GM12878 (cell line): Measurements from ENCODE around the gene MRNIP. TPM values are rescaled to one million over a fixed set of nuclear protein-coding genes. Genes with fewer than 3 reads are reported as not detected.

Experiments used
- ATAC-seq: fragments of 200-7000 bp; cut with Tn5 transposase; 3 replicates; pipeline ENCODE4 v1.9.1; 2020; ENCODE audit warnings: mild to moderate bottlenecking, moderate library complexity
- Bru-seq: library from RNA; stranded (reverse); fragments of 400-500 nt; gene quantifications from one replicate; lab custom pipeline; 2021; lab: Mats Ljungman, UMichigan
- BruChase-seq, 2 experiments: library from RNA; stranded (reverse); fragments of 400-500 nt; gene quantifications; one replicate each; lab custom pipeline; 2021; lab: Mats Ljungman, UMichigan
- BruUV-seq: library from RNA; stranded (reverse); fragments of 400-500 nt; replicated peaks from 2 replicates; lab custom pipeline; 2021; lab: Mats Ljungman, UMichigan
- CTCF ChIA-PET: fragments of 300-600 bp; sonication (Branson Sonifier 250); formaldehyde crosslinking; extraction: SDS; loops from one replicate; lab custom pipeline; 2021; ENCODE audit warnings: inconsistent platforms; lab: Yijun Ruan, JAX
- POLR2A ChIA-PET: fragments of 350-600 bp; formaldehyde crosslinking; extraction: SDS; loops from one replicate; lab custom pipeline; 2021; ENCODE audit warnings: inconsistent platforms; lab: Charles Lee
- RAD21 ChIA-PET: fragments of 300-600 bp; sonication (Branson Sonifier 250); formaldehyde crosslinking; loops from one replicate; lab custom pipeline; 2023; ENCODE audit warnings: antibody characterized with exemption; ENCODE audit not compliant: unreplicated experiment; lab: Charles Lee
- SMC1A ChIA-PET: fragments of 300-600 bp; sonication (Branson Sonifier 250); formaldehyde crosslinking; loops from one replicate; lab custom pipeline; 2023; ENCODE audit not compliant: unreplicated experiment, uncharacterized antibody; lab: Charles Lee
- DNase-seq: peaks from one replicate; pipeline ENCODE4 v3.0.0-alpha.2; 2011; ENCODE audit warnings: low read depth, low spot score
- FAIRE-seq: peaks from 3 replicates; lab custom pipeline; 2011; peaks lifted over from hg19 to GRCh38; lab: Jason Lieb, UNC
- H2AFZ ChIP-seq: 2 replicates; pipeline ENCODE4 v1.6.0; 2011; ENCODE audit warnings: low read depth, low read length, control low read depth; ENCODE audit not compliant: control insufficient read depth
- H3K27ac ChIP-seq: 2 replicates; pipeline ENCODE4 v1.5.1; 2011; ENCODE audit warnings: control low read depth; ENCODE audit not compliant: control insufficient read depth, insufficient read depth
- H3K27me3 ChIP-seq, 2 experiments: replicated peaks in 1 of 2; 2 replicates each; pipeline versions ENCODE4 v1.6.0 to v1.6.1; 2011; ENCODE audit warnings: low read length in 1 of 2; ENCODE audit not compliant: control insufficient read depth in 2 of 2, insufficient read depth in 2 of 2
- H3K36me3 ChIP-seq, 2 experiments: 2 replicates each; pipeline ENCODE4 v1.5.1; 2011; ENCODE audit warnings: low read length in 1 of 2; ENCODE audit not compliant: control insufficient read depth in 2 of 2, insufficient read depth in 2 of 2
- H3K4me1 ChIP-seq: 2 replicates; pipeline ENCODE4 v1.6.1; 2011; ENCODE audit warnings: mild to moderate bottlenecking, low read length, moderate library complexity, mixed read lengths; ENCODE audit not compliant: control insufficient read depth, insufficient read depth
- H3K4me2 ChIP-seq: 2 replicates; pipeline ENCODE4 v1.6.0; 2011; ENCODE audit warnings: control low read depth; ENCODE audit not compliant: control insufficient read depth, insufficient read depth
- H3K4me3 ChIP-seq: fragments of 200-600 bp; sonication (generic); 2 replicates; pipeline ENCODE4 v1.5.1; 2016
- H3K79me2 ChIP-seq: 2 replicates; pipeline ENCODE4 v1.6.0; 2011; ENCODE audit warnings: low read length; ENCODE audit not compliant: control insufficient read depth, insufficient read depth
- H3K9ac ChIP-seq: 2 replicates; pipeline ENCODE4 v1.8.0; 2011; ENCODE audit warnings: low read length, control low read depth, mixed read lengths; ENCODE audit not compliant: control insufficient read depth, insufficient read depth
- H3K9me3 ChIP-seq: replicated peaks from 3 replicates; pipeline ENCODE4 v1.5.1; 2011; ENCODE audit warnings: mild to moderate bottlenecking, low read length; ENCODE audit not compliant: control insufficient read depth, insufficient read depth
- H4K20me1 ChIP-seq: 2 replicates; pipeline ENCODE4 v1.6.0; 2011; ENCODE audit not compliant: control insufficient read depth, insufficient read depth
- ATF7 ChIP-seq: fragments of 450-650 bp; IDR thresholded peaks from 2 replicates; pipeline ENCODE4 v1.6.1; 2016; ENCODE audit warnings: low read depth, mild to moderate bottlenecking
- GATAD2B ChIP-seq: fragments of 450-650 bp; conservative IDR thresholded peaks from 2 replicates; pipeline ENCODE4 v1.6.1; 2017; ENCODE audit warnings: low read depth, mild to moderate bottlenecking, moderate library complexity
- PAX5 ChIP-seq: IDR thresholded peaks from 2 replicates; pipeline ENCODE4 v1.6.1; 2011; ENCODE audit warnings: low read depth, low read length, borderline replicate concordance
- POLR2A ChIP-seq: IDR thresholded peaks from 2 replicates; pipeline ENCODE4 v1.6.1; 2011; ENCODE audit warnings: low read depth, mild to moderate bottlenecking, low read length
- POLR2AphosphoS2 ChIP-seq: IDR thresholded peaks from 2 replicates; pipeline ENCODE4 v1.6.1; 2011; ENCODE audit warnings: low read depth, mild to moderate bottlenecking, low read length, improper control_type of control experiment, moderate library complexity
- SIN3A ChIP-seq: IDR thresholded peaks from 2 replicates; pipeline ENCODE4 v1.6.1; 2012; ENCODE audit warnings: low read depth, low read length, improper control_type of control experiment
- SIX5 ChIP-seq: IDR thresholded peaks from 2 replicates; pipeline ENCODE4 v1.6.1; 2011; ENCODE audit warnings: mild to moderate bottlenecking, low read depth, low read length, moderate library complexity; ENCODE audit not compliant: severe bottlenecking
- STAT1 ChIP-seq: fragments of 450-650 bp; conservative IDR thresholded peaks from 2 replicates; pipeline ENCODE4 v1.6.1; 2014; ENCODE audit warnings: antibody characterized with exemption, mild to moderate bottlenecking
- SUPT20H ChIP-seq: IDR thresholded peaks from 2 replicates; pipeline ENCODE4 v1.6.1; 2011; ENCODE audit warnings: low read depth, mild to moderate bottlenecking, low read length, moderate library complexity, borderline replicate concordance; ENCODE audit not compliant: control insufficient read depth
- WGBS: methylation state at CpG from one replicate; pipeline ENCODE4 v1.1.6; 2016; ENCODE audit warnings: low lambda C conversion rate; ENCODE audit not compliant: insufficient replicate concordance, insufficient coverage; ENCODE audit errors: missing lambda C conversion rate; 5-methylcytosine and 5-hydroxymethylcytosine counted together
- in situ Hi-C: fragments of 300-500 bp; cut with MboI; formaldehyde crosslinking; loops from 9 replicates; pipeline ENCODE4 v1.14.3; 2018; ENCODE audit warnings: mixed read lengths
- intact Hi-C: fragments of 100-400 bp; cut with micrococcal nuclease; formaldehyde crosslinking; loops from one replicate; pipeline ENCODE4 v1.14.2; 2022; ENCODE audit not compliant: unreplicated experiment
- long read RNA-seq, 2 experiments: library from polyadenylated mRNA; unstranded; transcript quantifications; one replicate each; pipeline ENCODE4 v2.0.0, GENCODE V29; 2019 to 2020
- polyA minus RNA-seq, 3 experiments: library from RNA; depleted of rRNA, polyadenylated mRNA; stranded (reverse); fragments of >200 nt; gene quantifications; 2 replicates each; pipeline ENCODE4 v1.2.3, GENCODE V29; 2011
- polyA plus RNA-seq, 11 experiments: library from polyadenylated mRNA; depleted of rRNA in 4 of 11; unstranded in 6 of 11; stranded (reverse) in 5 of 11; fragments of >200 nt; fragmentation: Nextera tagmentation in 4 of 11; fragmentation: Illumina TruSeq in 1 of 11; extraction: Ambion mirVana in 4 of 11; extraction: Trizol in 1 of 11; gene quantifications; 1 replicate in 1 of 11; 2 replicates in 10 of 11; pipeline versions ENCODE4 v1.2.1 to v1.2.3, GENCODE V29; 2011 to 2016; ENCODE audit warnings: inconsistent platforms in 2 of 11, missing spikeins in 2 of 11, low read depth in 1 of 11
- total RNA-seq, 4 experiments: library from RNA; depleted of rRNA in 3 of 4; stranded (reverse); fragments of >200 nt in 3 of 4; fragmentation: Illumina TruSeq in 1 of 4; extraction: Trizol in 1 of 4; gene quantifications; 2 replicates each; pipeline versions ENCODE4 v1.2.1 to v1.2.3, GENCODE V29; 2013 to 2021
- TF ChIP-seq, protein P1 (sequence below): fragments of 450-650 bp; IDR thresholded peaks from 2 replicates; pipeline ENCODE4 v1.6.1; 2017; ENCODE audit warnings: mild to moderate bottlenecking, moderate library complexity
- TF ChIP-seq, protein P2 (sequence below): IDR thresholded peaks from 2 replicates; pipeline ENCODE4 v1.6.1; 2011; ENCODE audit warnings: low read depth, mild to moderate bottlenecking, low read length, moderate library complexity, borderline replicate concordance; ENCODE audit errors: extremely low read depth

Gene MRNIP, protein sequence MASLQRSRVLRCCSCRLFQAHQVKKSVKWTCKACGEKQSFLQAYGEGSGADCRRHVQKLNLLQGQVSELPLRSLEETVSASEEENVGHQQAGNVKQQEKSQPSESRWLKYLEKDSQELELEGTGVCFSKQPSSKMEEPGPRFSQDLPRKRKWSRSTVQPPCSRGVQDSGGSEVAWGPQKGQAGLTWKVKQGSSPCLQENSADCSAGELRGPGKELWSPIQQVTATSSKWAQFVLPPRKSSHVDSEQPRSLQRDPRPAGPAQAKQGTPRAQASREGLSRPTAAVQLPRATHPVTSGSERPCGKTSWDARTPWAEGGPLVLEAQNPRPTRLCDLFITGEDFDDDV
- 156 and 160 TPM in 2 replicates for total RNA-seq (2013; cell fraction: nucleolus; rRNA removed)
- total RNA-seq (2014; rRNA removed) (16.2 and 17.7 TPM in 2 replicates), total RNA-seq (2014; rRNA removed; fragmentation: Illumina TruSeq; extraction: Trizol) (7.8 and 10.5 TPM in 2 replicates), total RNA-seq (2021) (13.3 and 17.4 TPM in 2 replicates), polyA plus RNA-seq (2011; rRNA removed) (30.4 and 30.9 TPM in 2 replicates), polyA plus RNA-seq (2014; fragmentation: Illumina TruSeq; extraction: Trizol) (9.7 and 12.3 TPM in 2 replicates), polyA plus RNA-seq (2014; fragmentation: Nextera tagmentation; extraction: Ambion mirVana) (10 to 100 TPM in 1 of 2 experiments, 1 to 10 TPM in 1; 2.4 to 13.6 TPM), polyA plus RNA-seq (2014; rRNA removed) (28.3 and 28.9 TPM in 2 replicates), polyA plus RNA-seq (2016; fragmentation: Nextera tagmentation; extraction: Ambion mirVana) (10 to 100 TPM; 10.0 to 12.7 TPM), polyA minus RNA-seq (2011; rRNA and poly(A)+ RNA removed) (9.7 and 17.6 TPM in 2 replicates), Bru-seq, nascent RNA (percentile 71 among the genes with signal in this experiment), BruChase-seq, experiment 1, labeled RNA remaining after a 6-hour chase (percentile 75 among the genes with signal in this experiment), BruChase-seq, experiment 2, labeled RNA remaining after a 2-hour chase (percentile 71 among the genes with signal in this experiment)
- polyA plus RNA-seq (2011; ENCODE audit: low read depth) = 15.8 TPM
- polyA plus RNA-seq (2011; cell fraction: cytosol; rRNA removed) = 35.9 and 43.8 TPM in 2 replicates
- 161 and 182 TPM in 2 replicates for polyA plus RNA-seq (2011; cell fraction: nucleus; rRNA removed)
- polyA plus RNA-seq (2012) = 21.8 and 22.8 TPM in 2 replicates
- polyA minus RNA-seq (2011; cell fraction: cytosol; rRNA and poly(A)+ RNA removed) = 4.4 and 5.6 TPM in 2 replicates
- polyA minus RNA-seq (2011; cell fraction: nucleus; rRNA and poly(A)+ RNA removed) = 15.0 and 23.3 TPM in 2 replicates
- long read RNA-seq, experiment 1, partial matches to known transcripts = 1 of 4 reads
- long read RNA-seq, experiment 1, other reads (novel, unspliced or antisense) = 2 of 4 reads
- long read RNA-seq, experiment 2, transcript MRNIP-201 (7 exons, 1,238 nt) = major isoform, 7 of 11 reads
- long read RNA-seq, experiment 2, partial matches to known transcripts = 0 of 11 reads
- long read RNA-seq, experiment 2, other reads (novel, unspliced or antisense) = 3 of 11 reads

GRCh38 chr5:179858586-179859427, at the start of gene MRNIP:
MRNIP (minus strand) TSS chr5:179858817; CDS start chr5:179858796, 21 bp downstream.
- WGBS = under 1% methylated on average over 90 of the region's 90 CpGs
- ChIA-PET RAD21 (interaction anchor here (1.3 kb wide), 2 partner anchors 53 to 235 kb away, joined by 3 read pairs; partner anchors contain the start of gene HNRNPH1), CTCF (interaction anchor here (0.7 to 3.2 kb wide), 4 partner anchors 55 to 96 kb away, joined by 3 to 13 read pairs (median 4); no protein-coding TSS in a partner anchor), POLR2A (interaction anchor here (0.5 to 1.7 kb wide), 3 partner anchors 37 to 1403 kb away, joined by 3 to 5 read pairs (median 3); no protein-coding TSS in a partner anchor), SMC1A (interaction anchor here (0.7 to 1.2 kb wide), 3 partner anchors 48 to 57 kb away, joined by 3 to 4 read pairs (median 3); no protein-coding TSS in a partner anchor)
- BruUV-seq = TSS peak; percentile 95
- peak within 1 kb of the TSS; percentile 93 for H3K4me3 ChIP-seq
- peaks cover 4% of the 10 kb centered on the region; the same call in 1 of the 2 replicates for H3K4me1 ChIP-seq
- intact Hi-C loops = loop anchor here (2.0 kb wide), 3 partner anchors 38 to 54 kb away; partner anchors contain the start of genes SQSTM1 and TBC1D9B
- peak within 1 kb of the TSS; percentile 87 for H3K9ac ChIP-seq
- peak within 1 kb of the TSS; percentile 98 for H2AFZ ChIP-seq
- FAIRE-seq (peak; percentile 85), ATAC-seq (peak; percentile 98), DNase-seq (peak; percentile 79)
- in situ Hi-C loops = no loop called here
- no peaks in the 10 kb centered on the region; the same call in 1 of the 3 replicates for H3K9me3 ChIP-seq
- no peaks in the 10 kb centered on the region for H3K27me3 ChIP-seq
- H3K27ac ChIP-seq = peak within 1 kb of the TSS; percentile 73
- peaks cover 1 to 13% of the 10 kb centered on the region in 2 experiments; a peak in 3 of 4 replicates for H3K36me3 ChIP-seq
- peaks cover 7% of the 10 kb centered on the region for H3K79me2 ChIP-seq
- peak within 1 kb of the TSS; percentile 86 for H3K4me2 ChIP-seq
- H4K20me1 ChIP-seq = no peaks in the 10 kb centered on the region
- TF ChIP-seq POLR2AphosphoS2 = 0 out of 2 replicates have a peak, but pooled peaks have one; percentile 70
- TF ChIP-seq GATAD2B = peak; percentile 73
- TF ChIP-seq POLR2A = peak; percentile 83
- TF ChIP-seq SUPT20H = no peak
- TF ChIP-seq, protein P1, sequence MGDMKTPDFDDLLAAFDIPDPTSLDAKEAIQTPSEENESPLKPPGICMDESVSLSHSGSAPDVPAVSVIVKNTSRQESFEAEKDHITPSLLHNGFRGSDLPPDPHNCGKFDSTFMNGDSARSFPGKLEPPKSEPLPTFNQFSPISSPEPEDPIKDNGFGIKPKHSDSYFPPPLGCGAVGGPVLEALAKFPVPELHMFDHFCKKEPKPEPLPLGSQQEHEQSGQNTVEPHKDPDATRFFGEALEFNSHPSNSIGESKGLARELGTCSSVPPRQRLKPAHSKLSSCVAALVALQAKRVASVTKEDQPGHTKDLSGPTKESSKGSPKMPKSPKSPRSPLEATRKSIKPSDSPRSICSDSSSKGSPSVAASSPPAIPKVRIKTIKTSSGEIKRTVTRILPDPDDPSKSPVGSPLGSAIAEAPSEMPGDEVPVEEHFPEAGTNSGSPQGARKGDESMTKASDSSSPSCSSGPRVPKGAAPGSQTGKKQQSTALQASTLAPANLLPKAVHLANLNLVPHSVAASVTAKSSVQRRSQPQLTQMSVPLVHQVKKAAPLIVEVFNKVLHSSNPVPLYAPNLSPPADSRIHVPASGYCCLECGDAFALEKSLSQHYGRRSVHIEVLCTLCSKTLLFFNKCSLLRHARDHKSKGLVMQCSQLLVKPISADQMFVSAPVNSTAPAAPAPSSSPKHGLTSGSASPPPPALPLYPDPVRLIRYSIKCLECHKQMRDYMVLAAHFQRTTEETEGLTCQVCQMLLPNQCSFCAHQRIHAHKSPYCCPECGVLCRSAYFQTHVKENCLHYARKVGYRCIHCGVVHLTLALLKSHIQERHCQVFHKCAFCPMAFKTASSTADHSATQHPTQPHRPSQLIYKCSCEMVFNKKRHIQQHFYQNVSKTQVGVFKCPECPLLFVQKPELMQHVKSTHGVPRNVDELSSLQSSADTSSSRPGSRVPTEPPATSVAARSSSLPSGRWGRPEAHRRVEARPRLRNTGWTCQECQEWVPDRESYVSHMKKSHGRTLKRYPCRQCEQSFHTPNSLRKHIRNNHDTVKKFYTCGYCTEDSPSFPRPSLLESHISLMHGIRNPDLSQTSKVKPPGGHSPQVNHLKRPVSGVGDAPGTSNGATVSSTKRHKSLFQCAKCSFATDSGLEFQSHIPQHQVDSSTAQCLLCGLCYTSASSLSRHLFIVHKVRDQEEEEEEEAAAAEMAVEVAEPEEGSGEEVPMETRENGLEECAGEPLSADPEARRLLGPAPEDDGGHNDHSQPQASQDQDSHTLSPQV = 0 out of 2 replicates have a peak, but pooled peaks have one; percentile 31
- TF ChIP-seq ATF7 = no peak
- TF ChIP-seq, protein P2, sequence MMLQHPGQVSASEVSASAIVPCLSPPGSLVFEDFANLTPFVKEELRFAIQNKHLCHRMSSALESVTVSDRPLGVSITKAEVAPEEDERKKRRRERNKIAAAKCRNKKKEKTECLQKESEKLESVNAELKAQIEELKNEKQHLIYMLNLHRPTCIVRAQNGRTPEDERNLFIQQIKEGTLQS = no peak
- TF ChIP-seq SIX5 = no peak
- 0 out of 2 replicates have a peak, but pooled peaks have one; percentile 56 for TF ChIP-seq STAT1
- TF ChIP-seq PAX5 = 0 out of 2 replicates have a peak, but pooled peaks have one; percentile 6
- peak; percentile 92 for TF ChIP-seq SIN3A
